ENCODE results near the gene RPL31. TPM values are rescaled to one million over a fixed set of nuclear protein-coding genes. Genes with fewer than 3 reads are reported as not detected.

Gene RPL31
- total and polyA plus RNA-seq, 9 of the 15 experiments (the other 6 are each of a cell fraction or from before 2014, with no cell fraction given) = 1,176 to 6,037 (median 2,997) TPM

DNA sequence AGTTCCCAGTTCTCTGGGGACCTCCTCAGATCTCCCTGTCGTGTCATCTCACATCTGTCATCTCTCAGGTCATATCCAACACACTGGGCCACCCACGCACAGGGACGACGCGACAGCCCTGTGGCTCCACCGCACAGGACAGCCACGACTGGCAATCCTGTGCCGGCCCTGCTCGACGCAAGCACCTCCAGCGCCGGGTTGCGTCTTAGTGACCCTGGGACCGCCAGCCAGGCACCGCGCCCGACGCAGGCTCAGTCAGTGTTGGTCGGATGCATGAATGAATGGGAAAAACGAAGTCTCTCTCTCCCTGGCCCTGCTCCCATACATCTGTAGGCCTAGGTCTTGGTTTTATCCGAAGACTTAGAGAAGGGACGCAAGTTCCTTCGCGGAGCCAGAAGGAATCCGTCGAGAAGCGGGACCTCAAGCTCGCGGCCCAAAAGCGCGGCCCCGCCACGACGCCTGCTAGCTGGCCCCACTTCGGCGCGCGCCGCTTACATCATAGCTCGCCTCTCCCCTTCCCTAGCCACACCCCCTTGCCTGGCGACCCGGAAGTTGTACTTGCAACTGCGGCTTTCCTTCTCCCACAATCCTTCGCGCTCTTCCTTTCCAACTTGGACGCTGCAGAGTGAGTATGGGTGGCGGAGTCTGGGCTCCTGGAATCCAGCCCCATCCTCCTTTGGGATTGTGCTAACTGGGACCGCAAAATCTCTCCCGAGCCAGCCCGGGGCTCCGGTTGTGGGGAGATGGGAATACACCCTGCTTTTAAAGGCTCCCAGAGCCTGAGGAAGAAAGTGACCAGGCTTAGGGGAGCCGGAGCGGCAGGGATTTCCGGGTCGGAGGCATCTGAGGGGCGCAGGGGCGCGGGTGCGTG lies at the start of gene RPL31 (continued):
- TF ChIP-seq, protein P1, sequence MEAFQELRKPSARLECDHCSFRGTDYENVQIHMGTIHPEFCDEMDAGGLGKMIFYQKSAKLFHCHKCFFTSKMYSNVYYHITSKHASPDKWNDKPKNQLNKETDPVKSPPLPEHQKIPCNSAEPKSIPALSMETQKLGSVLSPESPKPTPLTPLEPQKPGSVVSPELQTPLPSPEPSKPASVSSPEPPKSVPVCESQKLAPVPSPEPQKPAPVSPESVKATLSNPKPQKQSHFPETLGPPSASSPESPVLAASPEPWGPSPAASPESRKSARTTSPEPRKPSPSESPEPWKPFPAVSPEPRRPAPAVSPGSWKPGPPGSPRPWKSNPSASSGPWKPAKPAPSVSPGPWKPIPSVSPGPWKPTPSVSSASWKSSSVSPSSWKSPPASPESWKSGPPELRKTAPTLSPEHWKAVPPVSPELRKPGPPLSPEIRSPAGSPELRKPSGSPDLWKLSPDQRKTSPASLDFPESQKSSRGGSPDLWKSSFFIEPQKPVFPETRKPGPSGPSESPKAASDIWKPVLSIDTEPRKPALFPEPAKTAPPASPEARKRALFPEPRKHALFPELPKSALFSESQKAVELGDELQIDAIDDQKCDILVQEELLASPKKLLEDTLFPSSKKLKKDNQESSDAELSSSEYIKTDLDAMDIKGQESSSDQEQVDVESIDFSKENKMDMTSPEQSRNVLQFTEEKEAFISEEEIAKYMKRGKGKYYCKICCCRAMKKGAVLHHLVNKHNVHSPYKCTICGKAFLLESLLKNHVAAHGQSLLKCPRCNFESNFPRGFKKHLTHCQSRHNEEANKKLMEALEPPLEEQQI (IDR thresholded peaks at IDR 0.05) = peak; percentile 71; the same call in 1 of the 2 replicates
- TF ChIP-seq MAZ (CRISPR knock-in tag; conservative IDR thresholded peaks at IDR 0.05 in 1 of 2, IDR thresholded peaks at IDR 0.05 in 1 of 2) (peak; percentile 83 to 85), NBN (IDR thresholded peaks at IDR 0.05; ENCODE audit: low read depth) (0 out of 2 replicates have a peak, but pooled peaks have one; percentile 23), LCOR (CRISPR knock-in tag; IDR thresholded peaks at IDR 0.05) (peak; percentile 100), RBM39 (optimal IDR thresholded peaks at IDR 0.05; ENCODE audit: low read depth, low read length) (peak; percentile 72), HNRNPLL (IDR thresholded peaks at IDR 0.05; ENCODE audit: low read depth, low read length, poor library complexity, severe bottlenecking) (peak; percentile 42), KLF1 (tag; IDR thresholded peaks at IDR 0.05) (0 out of 2 replicates have a peak, but pooled peaks have one; percentile 25), CREB1 (IDR thresholded peaks at IDR 0.05) (peak; percentile 96), CREB1 (CRISPR knock-in tag; IDR thresholded peaks at IDR 0.05) (peak; percentile 96), E2F1 (CRISPR knock-in tag; IDR thresholded peaks at IDR 0.05) (peak; percentile 98), MTA3 (IDR thresholded peaks at IDR 0.05; ENCODE audit: borderline replicate concordance) (peak; percentile 89; the same call in 1 of the 2 replicates), RNF2 (IDR thresholded peaks at IDR 0.05) (peak; percentile 99), MTF1 (CRISPR knock-in tag; IDR thresholded peaks at IDR 0.05; ENCODE audit: borderline replicate concordance) (peak; percentile 42; the same call in 1 of the 2 replicates), MIER1 (IDR thresholded peaks at IDR 0.05; ENCODE audit: low read depth) (0 out of 2 replicates have a peak, but pooled peaks have one; percentile 19), PRMT5 (CRISPR knock-in tag; IDR thresholded peaks at IDR 0.05) (peak; percentile 90; the same call in 1 of the 2 replicates), ZNF124 (CRISPR knock-in tag; IDR thresholded peaks at IDR 0.05) (peak; percentile 99)
- TF ChIP-seq, protein P2, sequence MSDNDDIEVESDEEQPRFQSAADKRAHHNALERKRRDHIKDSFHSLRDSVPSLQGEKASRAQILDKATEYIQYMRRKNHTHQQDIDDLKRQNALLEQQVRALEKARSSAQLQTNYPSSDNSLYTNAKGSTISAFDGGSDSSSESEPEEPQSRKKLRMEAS (CRISPR knock-in tag; IDR thresholded peaks at IDR 0.05) = peak; percentile 100
- TF ChIP-seq, protein P3, sequence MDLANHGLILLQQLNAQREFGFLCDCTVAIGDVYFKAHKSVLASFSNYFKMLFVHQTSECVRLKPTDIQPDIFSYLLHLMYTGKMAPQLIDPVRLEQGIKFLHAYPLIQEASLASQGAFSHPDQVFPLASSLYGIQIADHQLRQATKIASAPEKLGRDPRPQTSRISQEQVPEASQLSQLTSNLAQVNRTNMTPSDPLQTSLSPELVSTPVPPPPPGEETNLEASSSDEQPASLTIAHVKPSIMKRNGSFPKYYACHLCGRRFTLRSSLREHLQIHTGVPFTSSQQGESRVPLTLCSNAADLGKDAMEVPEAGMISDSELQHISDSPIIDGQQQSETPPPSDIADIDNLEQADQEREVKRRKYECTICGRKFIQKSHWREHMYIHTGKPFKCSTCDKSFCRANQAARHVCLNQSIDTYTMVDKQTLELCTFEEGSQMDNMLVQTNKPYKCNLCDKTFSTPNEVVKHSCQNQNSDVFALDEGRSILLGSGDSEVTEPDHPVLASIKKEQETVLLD (IDR thresholded peaks at IDR 0.05) = 0 out of 2 replicates have a peak, but pooled peaks have one; percentile 14
- TF ChIP-seq, protein P4, sequence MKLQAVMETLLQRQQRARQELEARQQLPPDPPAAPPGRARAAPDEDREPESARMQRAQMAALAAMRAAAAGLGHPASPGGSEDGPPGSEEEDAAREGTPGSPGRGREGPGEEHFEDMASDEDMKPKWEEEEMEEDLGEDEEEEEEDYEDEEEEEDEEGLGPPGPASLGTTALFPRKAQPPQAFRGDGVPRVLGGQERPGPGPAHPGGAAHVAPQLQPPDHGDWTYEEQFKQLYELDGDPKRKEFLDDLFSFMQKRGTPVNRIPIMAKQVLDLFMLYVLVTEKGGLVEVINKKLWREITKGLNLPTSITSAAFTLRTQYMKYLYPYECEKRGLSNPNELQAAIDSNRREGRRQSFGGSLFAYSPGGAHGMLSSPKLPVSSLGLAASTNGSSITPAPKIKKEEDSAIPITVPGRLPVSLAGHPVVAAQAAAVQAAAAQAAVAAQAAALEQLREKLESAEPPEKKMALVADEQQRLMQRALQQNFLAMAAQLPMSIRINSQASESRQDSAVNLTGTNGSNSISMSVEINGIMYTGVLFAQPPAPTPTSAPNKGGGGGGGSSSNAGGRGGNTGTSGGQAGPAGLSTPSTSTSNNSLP (IDR thresholded peaks at IDR 0.05; ENCODE audit: borderline replicate concordance, low read depth, low read length) = no peak
